T-helper 17 cell (primary cell): ENCODE data around the gene TRIM56. TPM values are rescaled to one million over a fixed set of nuclear protein-coding genes. Genes with fewer than 3 reads are reported as not detected.

ENCODE experiments used
- ATAC-seq: fragments of 150-1000 bp; cut with Tn5 transposase; 2 replicates; pipeline ENCODE4 v1.10.0; 2021; ENCODE audit warnings: mild to moderate bottlenecking, moderate library complexity
- DNase-seq, 3 donors: peaks; one replicate each; pipeline versions ENCODE4 v3.0.0 to v3.0.0-alpha.2; 2020 to 2021
- H3K9me3 ChIP-seq: one replicate; pipeline ENCODE4 v1.7.0; 2013; ENCODE audit warnings: low read length, mild to moderate bottlenecking; ENCODE audit not compliant: control insufficient read depth, poor library complexity, severe bottlenecking
- H3K27ac Mint-ChIP-seq: one replicate; pipeline ENCODE4 v1.8.0; 2022; ENCODE audit warnings: mild to moderate bottlenecking, moderate library complexity, mixed read lengths
- H3K27me3 Mint-ChIP-seq: one replicate; pipeline ENCODE4 v1.8.0; 2022; ENCODE audit warnings: mixed read lengths
- H3K36me3 Mint-ChIP-seq: one replicate; pipeline ENCODE4 v1.8.0; 2022; ENCODE audit warnings: low read depth, mixed read lengths
- H3K4me1 Mint-ChIP-seq: one replicate; pipeline ENCODE4 v1.8.0; 2022; ENCODE audit warnings: mild to moderate bottlenecking, mixed read lengths
- H3K4me3 Mint-ChIP-seq: one replicate; pipeline ENCODE4 v1.8.0; 2022; ENCODE audit warnings: mild to moderate bottlenecking, moderate library complexity, mixed read lengths
- total RNA-seq, 4 donors: library from RNA in 2 of 4; stranded (reverse) in 2 of 4; gene quantifications; one replicate each; pipeline ENCODE4 v1.2.3 and lab custom pipeline; 2022 to 2026

The TRIM56 gene
- total RNA-seq, 2 donors from 2014 or later, result 38.4 to 46.6 TPM

GRCh38 chr7:101134399-101134980 is 49.2 kb downstream of the TRIM56 start:
- Mint-ChIP-seq H3K36me3 (peaks cover 3% of the 10 kb centered on the region), H3K27me3 (peaks cover 71% of the 10 kb centered on the region), H3K4me3 (no peak overlapping the region), H3K4me1 (peaks cover 11% of the 10 kb centered on the region), H3K27ac (no peak overlapping the region)
- no peak for DNase-seq
- no peaks in the 10 kb centered on the region for H3K9me3 ChIP-seq
- ATAC-seq, result no peak

GRCh38 chr7:101137651-101138212 is 52.5 kb downstream of the TRIM56 start:
- Mint-ChIP-seq H3K27me3 (peaks cover 51% of the 10 kb centered on the region), H3K36me3 (no peaks in the 10 kb centered on the region), H3K4me1 (peaks cover 14% of the 10 kb centered on the region), H3K27ac (peak overlapping the region; percentile 86), H3K4me3 (no peak overlapping the region)
- ATAC-seq (no peak), DNase-seq (no peak)
- H3K9me3 ChIP-seq, result no peaks in the 10 kb centered on the region

- peaks cover 50% of the 10 kb centered on the region for H3K27me3 Mint-ChIP-seq
These were observed 53.1 kb downstream of the TRIM56 start for GRCh38 chr7:101138213-101138870.

GRCh38 chr7:101140339-101140699 is 55.0 kb downstream of the TRIM56 start:
- peaks cover 2% of the 10 kb centered on the region for H3K36me3 Mint-ChIP-seq
- H3K27ac Mint-ChIP-seq, result peak overlapping the region; percentile 85
- ATAC-seq (no peak), DNase-seq (no peak)
- H3K4me3 Mint-ChIP-seq, result no peak overlapping the region
- no peaks in the 10 kb centered on the region for H3K9me3 ChIP-seq
- H3K4me1 Mint-ChIP-seq, result peaks cover 20% of the 10 kb centered on the region
- peaks cover 42% of the 10 kb centered on the region for H3K27me3 Mint-ChIP-seq

More at GRCh38 chr7:101138213-101138870, 53.1 kb downstream of the TRIM56 start:
- DNase-seq (peak; percentile 28 to 65 (median 41)), ATAC-seq (peak; percentile 97)
- Mint-ChIP-seq H3K36me3 (no peaks in the 10 kb centered on the region), H3K4me1 (peaks cover 16% of the 10 kb centered on the region), H3K27ac (peak overlapping the region; percentile 86), H3K4me3 (peak overlapping the region; percentile 47)
- H3K9me3 ChIP-seq, result no peaks in the 10 kb centered on the region

- H3K27ac Mint-ChIP-seq, result peak overlapping the region; percentile 85
- DNase-seq (no peak), ATAC-seq (no peak)
- no peaks in the 10 kb centered on the region for H3K9me3 ChIP-seq
- H3K27me3 Mint-ChIP-seq, result peaks cover 36% of the 10 kb centered on the region
- peaks cover 20% of the 10 kb centered on the region for H3K4me1 Mint-ChIP-seq
- H3K36me3 Mint-ChIP-seq, result peaks cover 2% of the 10 kb centered on the region
- H3K4me3 Mint-ChIP-seq, result no peak overlapping the region
These were observed 55.6 kb downstream of the TRIM56 start for GRCh38 chr7:101140746-101141382.

Other genes with a start within 250 kb of the TRIM56 start
- gene SLC12A9, start 232.8 kb upstream of the TRIM56 start, total RNA-seq, result 10 to 100 TPM; 43.9 to 50.9 TPM
- 1 to 10 TPM; 8.5 to 9.8 TPM for gene TRIP6, start 218.1 kb upstream of the TRIM56 start, total RNA-seq
- gene SRRT, start 210.4 kb upstream of the TRIM56 start, total RNA-seq, result 100 to 1,000 TPM; 246 to 255 TPM
- 1 to 10 TPM; 1.6 to 2.2 TPM for gene UFSP1, start 195.8 kb upstream of the TRIM56 start, total RNA-seq
- gene ACHE, start 189.6 kb upstream of the TRIM56 start, total RNA-seq, result under 1 TPM; 0.21 to 0.25 TPM
- gene MUC3A, start 135.9 kb upstream of the TRIM56 start, total RNA-seq, result not detected
- gene MUC12, start 115.9 kb upstream of the TRIM56 start, total RNA-seq, result 1 to 10 TPM in 1 of 2 donors, not detected in 1; 1.1 TPM
- gene MUC17, start 65.4 kb upstream of the TRIM56 start, total RNA-seq, result not detected
- 1 to 10 TPM in 1 of 2 donors, under 1 TPM in 1; 0.32 to 2.5 TPM for gene SERPINE1, start 41.6 kb downstream of the TRIM56 start, total RNA-seq
- gene AP1S1, start 69.0 kb downstream of the TRIM56 start, total RNA-seq, result 10 to 100 TPM in 1 of 2 donors, 1 to 10 TPM in 1; 9.7 to 11.7 TPM
- gene VGF, start 80.1 kb downstream of the TRIM56 start, total RNA-seq, result not detected
- not detected for gene NAT16, start 94.8 kb downstream of the TRIM56 start, total RNA-seq
- not detected for gene MOGAT3, start 115.6 kb downstream of the TRIM56 start, total RNA-seq
- 10 to 100 TPM; 39.0 to 44.7 TPM for gene PLOD3, start 132.1 kb downstream of the TRIM56 start, total RNA-seq
- 10 to 100 TPM; 38.7 to 42.4 TPM for gene ZNHIT1, start 132.7 kb downstream of the TRIM56 start, total RNA-seq
- 10 to 100 TPM; 17.3 to 23.0 TPM for gene CLDN15, start 152.3 kb downstream of the TRIM56 start, total RNA-seq
- gene FIS1, start 159.6 kb downstream of the TRIM56 start, total RNA-seq, result 10 to 100 TPM; 80.5 to 90.7 TPM
- 1 to 10 TPM; 5.2 to 6.0 TPM for gene IFT22, start 236.3 kb downstream of the TRIM56 start, total RNA-seq